GM21515 (cell line): ENCODE results near the gene RBL1.
"Not testable (repeated sequence)": the region's sequence is repeated elsewhere in the genome, so short reads cannot be mapped to it uniquely, and the experiment has no call there.

ENCODE experiments used
- ATAC-seq: cut with Tn5 transposase; IDR thresholded peaks from one replicate; pipeline ENCODE4 v1.9.1; 2021; ENCODE audit not compliant: unreplicated experiment

The RBL1 gene

DNA sequence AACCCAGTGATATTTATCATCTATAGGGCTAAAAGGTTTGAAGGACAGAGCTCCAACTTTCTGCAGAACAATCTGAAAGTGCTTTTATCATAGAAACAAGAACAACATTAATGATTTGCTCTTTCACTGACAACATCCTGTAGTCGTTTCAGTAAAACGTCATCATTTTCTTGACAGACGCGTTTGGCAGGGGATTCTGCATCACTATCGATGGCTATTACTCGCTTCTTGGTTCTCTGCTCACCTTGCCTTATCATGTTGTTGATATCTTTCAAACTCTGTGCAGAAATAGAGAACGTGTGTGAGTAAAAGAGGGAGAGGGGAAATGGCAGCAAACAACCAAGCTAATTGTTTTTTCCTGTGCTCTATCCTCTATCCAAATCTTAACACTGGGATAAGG, 97.1 kb downstream of the RBL1 start:
- no peak for ATAC-seq

DNA sequence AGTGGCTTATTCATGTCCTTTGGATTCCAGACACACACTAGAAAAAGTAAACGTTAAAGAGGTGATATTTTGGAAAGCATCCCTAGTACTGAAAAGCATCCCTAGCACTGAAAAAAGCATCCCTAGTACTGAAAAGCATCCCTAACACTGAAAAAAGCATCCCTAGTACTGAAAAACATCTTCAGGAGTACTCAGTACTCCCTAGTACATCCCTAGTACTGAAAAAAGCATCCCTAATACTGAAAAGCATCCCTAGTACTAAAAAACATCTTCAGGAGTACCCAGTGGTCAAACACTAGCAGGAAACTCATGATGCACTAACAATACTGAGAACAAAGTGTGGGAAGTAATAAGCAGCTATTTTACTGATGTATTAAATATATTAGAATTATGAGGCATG, 98.7 kb downstream of the RBL1 start:
- ATAC-seq: no peak

DNA sequence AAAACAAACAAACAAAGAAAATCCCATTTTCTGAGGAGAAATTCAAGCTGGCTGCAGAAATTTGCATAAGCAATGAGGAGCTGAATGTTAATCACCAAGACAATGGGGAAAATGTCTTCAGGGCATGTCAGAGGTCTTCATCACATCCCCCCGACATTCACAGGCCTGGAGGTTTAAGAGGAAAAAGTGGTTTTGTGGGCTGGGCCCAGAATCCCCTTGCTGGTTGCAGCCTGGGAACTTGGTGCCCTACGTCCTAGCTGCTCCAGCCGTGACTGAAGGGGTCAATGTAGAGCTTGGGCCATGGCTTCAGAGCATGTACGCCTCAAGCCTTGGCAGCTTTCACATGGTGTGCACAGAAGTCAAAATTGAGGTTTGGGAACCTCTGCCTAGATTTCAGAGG, 101.6 kb downstream of the RBL1 start:
- ATAC-seq: not testable (repeated sequence)

DNA sequence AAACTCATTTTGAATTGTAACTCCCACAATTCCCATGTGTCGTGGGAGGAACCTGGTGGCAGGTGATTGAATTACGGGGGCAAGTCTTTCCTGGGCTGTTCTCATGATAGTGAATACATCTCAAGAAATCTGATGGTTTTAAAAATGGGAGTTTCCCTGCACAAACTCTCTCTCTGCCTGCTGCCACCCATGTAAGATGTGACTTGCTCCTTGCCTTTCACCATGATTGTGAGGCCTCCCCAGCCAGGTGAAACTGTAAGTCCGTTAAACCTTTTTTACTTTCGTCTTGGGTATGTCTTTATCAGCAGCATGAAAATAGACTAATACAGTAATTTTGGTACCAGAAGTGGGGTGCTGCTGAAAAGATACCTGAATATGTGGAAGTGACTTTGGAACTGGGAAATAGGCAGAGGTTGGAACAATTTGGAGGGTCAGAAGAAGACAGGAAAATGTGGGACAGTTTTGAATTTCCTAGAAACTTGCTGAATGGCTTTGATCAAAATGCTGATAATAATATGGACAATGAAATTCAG, 102.9 kb downstream of the RBL1 start:
- ATAC-seq: no peak

DNA sequence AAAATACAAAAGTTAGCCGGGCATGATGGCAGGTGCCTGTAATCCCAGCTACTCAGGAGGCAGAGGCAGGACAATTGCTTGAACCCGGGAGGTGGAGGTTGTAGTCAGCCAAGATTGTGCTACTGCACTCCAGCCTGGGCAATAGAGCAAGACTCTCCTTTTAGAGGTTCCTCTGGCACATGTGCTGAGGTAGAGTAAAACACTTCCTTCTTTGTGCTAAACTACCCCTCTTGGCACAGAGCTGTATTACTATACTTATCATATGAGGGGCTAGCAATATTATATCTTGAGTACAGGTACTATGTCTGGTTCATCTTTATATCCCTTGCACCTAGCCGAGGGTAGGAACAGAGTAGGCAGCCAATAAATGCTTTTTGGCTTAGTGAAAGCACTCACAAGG, 104.1 kb downstream of the RBL1 start:
- ATAC-seq: no peak

DNA sequence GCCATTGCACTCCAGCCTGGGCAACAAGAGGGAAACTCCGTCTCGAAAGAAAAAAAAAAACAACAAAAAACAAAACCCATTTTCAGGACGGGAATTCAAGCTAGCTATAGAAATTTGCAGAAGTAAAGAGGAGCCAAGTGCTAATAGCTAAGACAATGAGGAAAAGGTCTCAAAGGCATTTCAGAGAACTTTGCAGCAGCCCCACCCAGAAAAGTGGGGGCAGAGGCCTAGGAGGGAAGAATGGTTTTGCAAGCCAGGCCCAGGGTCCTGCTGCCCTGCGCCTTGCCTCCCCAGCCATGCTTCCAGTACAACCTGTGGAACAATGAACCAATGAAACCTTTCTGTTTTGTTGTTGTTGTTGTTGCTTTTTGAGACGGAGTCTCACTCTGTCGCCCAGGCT, 106.0 kb downstream of the RBL1 start:
- no peak for ATAC-seq

DNA sequence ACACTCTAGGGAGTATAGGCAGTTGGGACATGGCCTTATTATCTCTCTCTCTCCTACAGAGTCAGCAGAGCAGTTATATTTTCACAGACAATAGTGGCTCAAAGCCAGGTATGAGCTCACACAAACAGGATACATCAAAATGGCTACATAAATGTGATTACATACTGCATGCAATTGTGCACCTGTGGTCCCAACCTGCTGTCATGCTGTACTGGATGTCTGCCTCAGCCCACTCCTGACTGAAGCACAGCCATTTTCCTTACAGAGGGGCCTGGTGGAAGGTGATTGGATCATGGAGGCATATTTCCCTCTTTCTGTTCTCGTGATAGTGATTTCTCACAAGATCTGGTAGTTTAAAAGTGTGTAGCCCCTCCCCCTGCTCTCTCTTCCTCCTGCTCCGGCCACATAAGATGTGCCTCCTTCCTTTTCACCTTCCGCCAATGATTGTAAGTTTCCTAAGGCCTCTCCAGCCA, 107.3 kb downstream of the RBL1 start:
- ATAC-seq: no peak

DNA sequence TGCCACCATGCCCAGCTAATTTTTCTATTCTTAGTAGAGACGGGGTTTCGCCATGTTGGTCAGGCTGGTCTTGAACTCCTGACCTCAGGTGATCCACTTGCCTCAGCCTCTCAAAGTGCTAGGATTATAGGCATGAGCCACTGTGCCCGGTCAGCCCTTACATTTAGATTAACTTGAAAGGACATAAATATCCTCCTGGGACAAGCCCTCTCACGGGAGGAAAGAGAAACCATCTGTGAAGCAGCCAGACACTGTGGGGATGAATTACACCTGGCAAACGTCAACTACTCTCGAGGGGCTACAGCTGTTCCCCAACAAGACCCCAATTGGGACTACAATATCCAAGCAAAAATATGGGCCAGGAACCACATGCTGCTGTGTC, 111.5 kb downstream of the RBL1 start:
- no peak for ATAC-seq

DNA sequence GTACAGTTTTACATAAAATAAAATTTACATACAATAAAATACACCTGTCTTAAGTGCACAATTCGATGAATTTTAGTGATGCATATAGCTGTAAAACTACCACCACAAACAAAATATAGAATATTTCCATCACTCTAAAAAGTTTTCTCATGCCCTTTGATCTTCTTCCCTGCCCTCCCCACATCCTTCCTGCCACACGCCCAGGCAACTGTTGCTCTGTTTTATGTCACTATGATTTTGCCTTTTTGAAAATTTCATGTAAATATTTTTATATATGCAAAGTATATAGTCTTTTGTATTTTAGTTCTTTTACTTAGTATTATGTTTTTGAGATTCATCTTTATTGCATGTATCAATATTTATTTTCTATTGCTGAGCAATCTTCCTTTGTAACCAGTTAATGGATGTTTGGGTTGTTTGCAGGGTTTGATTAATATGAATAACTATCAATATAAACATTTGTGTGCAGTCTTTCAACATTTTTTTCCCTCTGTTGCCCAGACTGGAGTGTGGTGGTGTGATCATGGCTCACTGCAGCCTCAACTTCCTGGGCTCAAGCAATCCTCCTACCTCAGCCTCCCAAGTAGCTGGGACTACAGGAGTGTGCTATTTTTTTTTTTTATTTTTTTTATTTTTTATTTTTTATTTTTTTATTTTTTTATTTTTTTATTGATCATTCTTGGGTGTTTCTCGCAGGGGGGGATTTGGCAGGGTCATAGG, 120.5 kb downstream of the RBL1 start:
- ATAC-seq: no peak

DNA sequence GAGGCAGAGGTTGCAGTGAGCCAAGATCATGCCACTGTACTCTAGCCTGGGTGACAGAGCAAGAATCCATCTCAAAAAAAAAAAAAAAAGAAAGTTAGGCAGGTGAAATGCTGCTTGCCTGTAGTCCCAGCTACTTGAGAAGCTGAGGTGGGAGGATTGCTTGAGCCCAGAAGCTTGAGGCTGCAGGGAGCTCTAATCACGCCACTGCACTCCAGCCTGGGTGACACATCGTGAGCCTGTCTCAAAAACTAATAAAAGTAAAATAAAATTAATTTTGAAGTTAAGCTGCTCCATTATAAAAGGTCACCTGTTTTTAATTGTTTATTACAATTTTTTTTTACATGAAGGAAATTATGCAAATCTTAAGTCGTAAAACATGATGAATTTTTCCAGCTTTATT, 121.1 kb downstream of the RBL1 start:
- no peak for ATAC-seq

DNA sequence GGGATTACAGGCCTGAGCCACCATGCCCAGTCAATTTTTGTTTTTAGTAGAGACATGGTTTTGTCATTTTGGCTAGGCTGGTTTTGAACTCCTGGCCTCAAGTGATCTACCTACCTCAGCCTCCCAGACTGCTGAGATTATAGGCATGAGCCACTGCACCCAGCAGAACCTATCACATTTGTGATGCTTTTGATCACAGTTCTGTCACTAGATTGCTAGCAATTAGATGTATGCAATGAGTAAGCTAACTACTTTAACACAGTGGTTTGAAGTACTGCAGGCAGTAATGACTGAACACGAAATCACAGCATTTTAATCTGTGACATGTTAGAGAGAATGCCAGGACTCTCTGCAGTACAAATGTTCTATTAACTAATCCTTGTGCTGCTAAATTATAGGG, 124.7 kb downstream of the RBL1 start:
- no peak for ATAC-seq

DNA sequence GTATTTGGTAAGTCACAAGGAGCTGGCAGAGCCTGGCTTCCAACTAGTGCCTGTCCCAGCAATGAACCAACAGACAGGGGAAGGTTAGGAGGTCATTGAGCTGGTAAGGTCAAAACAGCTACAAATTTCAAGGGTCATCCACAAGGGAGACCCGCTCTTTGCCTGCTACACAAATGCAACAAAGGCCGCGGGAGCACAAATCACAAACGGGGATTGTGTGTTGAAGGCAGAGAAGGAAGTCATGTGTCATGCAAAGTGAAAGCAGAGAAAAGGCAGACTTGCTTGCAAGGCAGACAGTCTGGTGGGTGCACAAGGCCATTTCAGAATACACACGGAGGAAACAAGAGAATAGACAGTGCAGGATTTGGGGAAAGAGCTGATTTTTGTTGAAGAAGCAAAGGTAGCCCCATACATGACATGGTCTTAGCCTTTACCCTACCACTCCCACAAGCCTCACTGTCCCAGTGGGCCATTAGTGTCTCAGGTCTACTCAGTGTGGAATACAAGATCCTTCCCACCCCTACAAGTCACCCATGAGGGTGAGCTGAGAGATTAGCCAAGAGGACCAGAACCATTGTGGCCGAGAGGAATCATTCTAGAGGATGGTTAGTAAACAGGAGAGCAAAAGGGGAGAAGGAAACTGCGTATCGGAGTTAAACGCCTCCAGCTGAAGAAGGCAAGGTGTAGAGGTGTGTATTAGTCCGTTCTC, 126.2 kb downstream of the RBL1 start:
- no peak for ATAC-seq

DNA sequence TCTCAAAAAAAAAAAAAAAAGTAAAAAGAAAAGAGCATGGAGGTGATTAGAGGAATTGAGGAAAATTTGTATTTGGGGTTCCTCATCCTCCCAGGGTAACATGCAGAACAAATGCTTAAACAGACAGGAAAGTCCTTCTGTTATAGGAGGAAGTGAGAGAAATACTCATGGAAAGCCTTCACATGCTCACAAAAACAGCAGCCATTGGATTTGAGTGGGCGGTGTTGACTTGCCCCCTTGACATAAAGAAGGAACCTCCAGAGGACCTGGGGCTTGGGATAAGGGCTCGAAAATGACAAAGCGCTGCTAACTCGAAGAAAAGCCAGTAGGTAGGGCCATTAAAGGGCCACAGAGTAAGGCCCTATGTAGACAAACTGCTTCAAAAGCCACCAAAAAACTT, 126.7 kb downstream of the RBL1 start:
- no peak for ATAC-seq

DNA sequence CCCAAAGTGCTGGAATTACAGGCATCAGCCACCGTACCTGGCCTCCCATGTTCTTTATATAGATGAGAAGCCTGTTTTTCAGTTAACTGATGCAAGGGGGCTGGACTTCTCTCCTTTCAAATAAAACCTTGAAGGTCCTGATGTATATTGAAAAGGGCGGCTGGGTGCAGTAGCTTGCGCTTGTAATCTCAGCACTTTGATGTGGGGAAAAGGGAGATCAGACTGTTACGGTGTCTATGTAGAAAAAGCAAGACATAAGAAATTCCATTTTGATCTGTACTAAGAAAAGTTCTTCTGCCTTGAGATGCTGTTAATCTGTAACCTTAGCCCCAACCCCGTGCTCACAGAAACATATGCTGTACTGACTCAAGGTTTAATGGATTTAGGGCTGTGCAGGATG, 128.2 kb downstream of the RBL1 start:
- no peak for ATAC-seq

DNA sequence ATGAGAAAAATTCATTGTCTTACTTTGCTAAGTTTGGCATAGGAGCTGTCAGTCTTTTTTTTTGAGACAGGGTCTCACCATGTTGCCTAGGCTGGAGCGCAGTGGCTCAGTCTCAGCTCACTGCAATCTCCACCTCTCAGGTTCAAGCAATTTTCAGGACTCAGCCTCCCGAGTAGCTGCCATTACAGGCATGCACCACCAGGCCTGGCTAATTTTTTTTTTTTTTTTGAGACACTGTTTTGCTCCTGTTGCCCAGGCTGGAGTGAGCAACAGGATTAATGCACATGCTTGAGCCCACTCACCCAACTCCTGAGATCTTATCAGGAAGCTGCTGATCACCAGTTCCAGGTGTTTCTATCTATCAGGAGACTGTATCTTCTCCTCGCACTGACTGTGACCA, 128.8 kb downstream of the RBL1 start:
- ATAC-seq: not testable (repeated sequence)

DNA sequence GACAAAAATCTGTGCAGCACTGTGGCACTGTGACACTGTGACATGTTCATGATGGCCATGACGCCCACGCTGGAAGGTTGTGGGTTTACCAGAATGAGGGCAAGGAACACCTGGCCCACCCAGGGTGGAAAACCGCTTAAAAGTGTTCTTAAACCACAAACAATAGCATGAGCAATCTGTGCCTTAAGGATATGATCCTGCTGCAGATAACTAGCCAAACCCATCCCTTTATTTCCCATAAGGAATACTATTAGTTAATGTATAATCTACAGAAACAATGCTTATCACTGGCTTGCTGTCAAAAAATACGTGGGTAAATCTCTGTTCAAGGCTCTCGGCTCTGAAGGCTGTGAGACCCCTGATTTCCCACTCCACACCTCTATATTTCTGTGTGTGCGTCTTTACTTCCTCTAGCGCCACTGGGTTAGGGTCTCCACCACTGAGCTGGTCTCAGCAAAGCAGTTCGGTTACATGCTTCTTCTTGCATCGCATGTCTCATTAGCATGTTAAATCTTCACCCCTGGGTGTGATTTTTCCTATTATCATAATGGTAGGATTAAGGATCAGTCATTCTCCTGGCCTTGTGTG, 133.3 kb downstream of the RBL1 start:
- not testable (repeated sequence) for ATAC-seq

DNA sequence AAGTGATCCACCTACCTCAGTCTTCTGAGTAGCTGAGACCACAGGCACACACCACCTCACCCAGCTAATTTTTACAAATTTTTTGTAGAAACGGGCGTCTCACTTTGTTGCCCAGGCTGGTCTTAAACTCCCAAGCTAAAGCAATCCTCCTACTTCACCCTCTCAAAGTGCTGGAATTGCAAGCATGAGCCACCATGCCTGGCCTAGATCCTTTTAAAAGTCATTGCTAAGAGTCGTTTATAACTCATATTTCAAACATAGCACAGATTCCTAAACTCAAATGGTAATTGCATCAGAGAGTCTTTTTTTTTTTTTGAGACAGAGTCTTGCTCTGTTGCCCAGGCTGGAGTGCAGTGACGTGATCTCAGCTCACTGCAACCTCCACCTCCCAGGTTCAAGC, 136.6 kb downstream of the RBL1 start:
- no peak for ATAC-seq

DNA sequence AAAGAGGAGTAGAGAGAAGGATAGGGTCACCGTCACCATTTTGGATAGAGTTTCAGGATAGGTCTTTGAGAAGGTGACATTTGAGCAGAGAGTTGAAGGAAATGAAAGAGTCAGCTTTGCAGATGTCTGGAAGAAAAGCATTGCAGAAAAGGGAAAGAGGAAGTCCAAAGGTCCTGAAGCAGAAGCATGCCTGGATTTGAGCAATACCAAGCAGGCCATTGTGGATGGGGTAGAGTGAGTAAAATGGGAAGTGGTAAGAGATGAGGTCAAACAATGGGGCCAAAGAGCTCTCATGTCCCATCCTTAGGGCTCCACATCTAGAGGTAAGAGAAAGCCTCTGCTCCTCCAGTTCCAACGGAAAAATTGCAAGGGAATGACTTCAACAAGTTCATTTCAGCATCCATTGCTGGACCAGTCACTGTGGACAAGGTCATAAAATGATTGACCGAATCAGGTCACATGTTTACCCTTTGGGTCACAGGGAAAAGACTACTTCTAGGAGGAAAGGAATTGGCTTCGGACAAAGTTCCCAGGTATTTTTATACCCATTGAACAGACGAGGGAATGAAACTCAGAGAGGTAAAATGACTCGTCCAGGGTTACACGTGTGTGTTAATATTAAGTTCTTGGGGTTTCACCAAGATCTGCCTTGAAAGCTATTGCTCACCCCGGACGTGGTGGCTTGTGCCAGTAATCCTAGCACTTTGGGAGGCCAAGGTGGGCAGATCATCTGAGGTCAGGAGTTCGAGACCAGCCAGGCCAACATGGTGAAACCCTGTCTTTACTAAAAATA, 137.7 kb downstream of the RBL1 start:
- ATAC-seq: no peak

DNA sequence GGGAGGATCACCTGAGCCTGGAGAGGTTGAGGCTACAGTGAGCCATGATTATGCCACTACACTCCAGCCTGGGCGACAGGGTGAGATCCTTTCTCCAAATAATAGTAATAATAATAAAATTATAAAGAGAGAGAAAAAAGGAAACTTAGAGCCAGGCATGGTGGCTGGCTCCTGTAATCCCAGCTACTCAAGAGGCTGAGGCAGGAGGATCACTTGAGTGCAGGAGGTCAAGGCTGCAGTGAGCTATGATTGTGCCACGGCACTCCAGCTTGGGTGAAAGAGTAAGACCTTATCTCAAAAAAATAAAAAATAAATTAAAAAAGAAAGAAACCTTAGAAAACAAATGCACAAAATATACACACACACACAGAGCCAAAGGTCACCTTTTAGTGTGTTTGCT, 139.1 kb downstream of the RBL1 start:
- no peak for ATAC-seq

DNA sequence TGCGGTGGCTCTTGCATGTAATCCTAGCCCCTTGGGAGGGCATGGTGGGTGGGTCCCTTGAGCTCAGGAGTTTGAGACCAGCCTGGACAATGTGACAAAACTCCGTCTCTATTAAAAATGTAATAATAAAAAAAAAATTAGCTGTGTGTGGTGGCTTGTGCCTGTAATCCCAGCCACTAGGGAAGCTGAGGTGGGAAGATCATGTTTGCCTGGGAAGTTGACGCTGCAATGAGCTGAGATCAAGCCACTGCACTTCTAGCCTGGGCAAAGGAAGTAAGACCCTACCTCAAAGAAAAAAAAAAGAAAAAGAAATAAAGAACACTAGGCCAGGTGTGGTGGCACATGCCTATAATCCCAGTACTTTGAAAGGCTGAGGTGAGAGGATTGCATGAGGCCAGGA, 139.8 kb downstream of the RBL1 start:
- ATAC-seq: no peak

DNA sequence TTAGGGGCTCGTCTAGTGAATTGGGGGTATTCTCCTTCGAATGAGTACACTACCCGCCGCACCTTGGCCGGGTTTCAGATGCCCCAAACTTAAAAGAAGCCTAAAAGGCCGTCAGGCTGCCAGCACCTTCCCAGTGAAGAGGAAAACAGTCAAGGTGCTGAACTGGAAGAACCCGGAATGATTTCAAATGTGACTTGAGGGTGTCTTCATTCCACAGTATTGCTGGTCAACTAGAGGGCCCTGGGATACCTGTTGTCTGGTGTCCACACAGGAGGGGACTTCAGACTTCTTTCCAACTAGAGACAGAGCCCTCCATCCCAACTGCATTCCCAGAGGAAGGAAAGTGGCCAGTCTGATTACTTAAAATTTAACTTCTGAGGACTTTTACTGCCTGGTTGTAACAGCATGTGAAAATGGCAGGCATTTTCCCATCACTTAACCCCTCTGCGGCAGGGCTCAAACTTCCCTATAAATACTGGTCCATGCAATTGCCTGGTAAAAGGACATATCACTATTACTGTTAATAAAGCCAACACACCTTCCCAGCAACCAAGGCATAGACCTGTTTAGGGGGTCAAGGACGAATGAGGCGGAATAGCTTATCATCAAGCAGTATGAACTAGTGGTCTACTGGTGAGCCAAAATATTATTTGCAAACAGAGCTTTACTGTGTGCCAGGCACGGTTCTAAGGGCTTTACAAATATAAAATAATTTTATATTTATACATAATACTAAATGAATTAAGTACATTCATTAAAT, 143.6 kb downstream of the RBL1 start:
- ATAC-seq: no peak
